KMS-11 (cell line): ENCODE data around the gene TARP.
"Not testable (repeated sequence)": the region's sequence is repeated elsewhere in the genome, so short reads cannot be mapped to it uniquely, and the experiment has no call there.

Experiments
- H2AFZ ChIP-seq: fragments of 200-600 bp; sonication (generic); 2 replicates; pipeline ENCODE4 v1.6.1; 2016; ENCODE audit warnings: antibody characterized with exemption, mixed run types, low read depth
- H3K27ac ChIP-seq: fragments of 200-600 bp; sonication (generic); 2 replicates; pipeline ENCODE4 v1.6.1; 2016; ENCODE audit warnings: mild to moderate bottlenecking, mixed run types
- H3K27me3 ChIP-seq: fragments of 200-600 bp; sonication (generic); 2 replicates; pipeline ENCODE4 v1.6.1; 2017; ENCODE audit warnings: mild to moderate bottlenecking, low read depth, mixed run types, moderate library complexity; ENCODE audit not compliant: insufficient read depth
- H3K36me3 ChIP-seq: fragments of 200-600 bp; sonication (generic); 2 replicates; pipeline ENCODE4 v1.6.1; 2017; ENCODE audit warnings: mild to moderate bottlenecking, mixed run types; ENCODE audit not compliant: insufficient read depth
- H3K4me1 ChIP-seq: fragments of 200-600 bp; sonication (generic); 2 replicates; pipeline ENCODE4 v1.6.1; 2016; ENCODE audit warnings: mild to moderate bottlenecking, low read depth, mixed run types; ENCODE audit not compliant: poor library complexity, severe bottlenecking
- H3K4me2 ChIP-seq: fragments of 200-600 bp; sonication (generic); 2 replicates; pipeline ENCODE4 v1.7.0; 2016; ENCODE audit warnings: mild to moderate bottlenecking, mixed run types
- H3K4me3 ChIP-seq: fragments of 200-600 bp; sonication (generic); IDR thresholded peaks from 2 replicates; pipeline ENCODE4 v1.6.1; 2017; ENCODE audit warnings: low read depth, low read length, mixed read lengths; ENCODE audit not compliant: insufficient read depth
- H3K79me2 ChIP-seq: fragments of 200-600 bp; sonication (generic); 2 replicates; pipeline ENCODE4 v1.6.1; 2016; ENCODE audit warnings: low read depth, mixed run types; ENCODE audit not compliant: insufficient read depth
- H3K9ac ChIP-seq: fragments of 200-600 bp; sonication (generic); 2 replicates; pipeline ENCODE4 v1.6.1; 2016; ENCODE audit warnings: mild to moderate bottlenecking, mixed run types
- H4K20me1 ChIP-seq: fragments of 200-600 bp; sonication (generic); 2 replicates; pipeline ENCODE4 v1.6.1; 2016; ENCODE audit warnings: mild to moderate bottlenecking, mixed run types; ENCODE audit not compliant: insufficient read depth
- CTCF ChIP-seq: fragments of 200-600 bp; sonication (generic); conservative IDR thresholded peaks from 2 replicates; pipeline ENCODE4 v1.6.1; 2017; ENCODE audit warnings: low read depth, mild to moderate bottlenecking, antibody characterized with exemption, low read length, moderate library complexity, mixed read lengths

Gene TARP

DNA sequence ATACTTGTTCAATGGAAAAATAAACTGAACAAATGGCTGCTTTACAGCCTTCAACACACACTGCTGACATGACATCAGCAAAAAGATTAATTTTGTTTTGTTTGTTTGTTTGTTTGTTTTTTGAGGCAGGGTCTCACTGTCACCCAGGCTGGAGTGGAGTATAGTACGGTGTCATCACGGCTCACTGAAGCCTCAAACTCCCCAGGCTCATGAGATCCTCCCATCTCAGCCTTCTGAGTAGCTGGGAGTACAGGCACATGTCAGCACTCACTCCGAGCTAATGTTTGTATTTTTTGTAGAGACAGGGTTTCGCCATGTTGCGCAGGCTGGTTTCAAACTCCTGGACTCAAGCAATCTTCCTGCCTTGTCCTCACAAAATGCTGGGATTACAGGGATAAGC, 10.9 kb downstream of the TARP start:
- no peaks in the 10 kb centered on the region for H3K4me1 ChIP-seq
- H3K9ac ChIP-seq: no peak overlapping the region
- TF ChIP-seq CTCF: no peak
- no peak overlapping the region for H3K4me3 ChIP-seq
- H2AFZ ChIP-seq: no peak overlapping the region
- 0 out of 2 replicates have a peak, but pooled peaks cover 3% of the 10 kb centered on the region for H3K36me3 ChIP-seq
- H3K27me3 ChIP-seq: no peaks in the 10 kb centered on the region
- no peak overlapping the region for H3K27ac ChIP-seq
- H3K79me2 ChIP-seq: no peaks in the 10 kb centered on the region
- no peaks in the 10 kb centered on the region for H4K20me1 ChIP-seq
- H3K4me2 ChIP-seq: no peak overlapping the region

GRCh38 chr7:38262026-38262425, 11.4 kb downstream of the TARP start:
- not testable (repeated sequence) for H3K79me2 ChIP-seq, H3K27ac ChIP-seq, H3K36me3 ChIP-seq, H3K4me2 ChIP-seq, H4K20me1 ChIP-seq, H3K4me1 ChIP-seq, H3K9ac ChIP-seq, H3K4me3 ChIP-seq, H2AFZ ChIP-seq, H3K27me3 ChIP-seq

- not testable (repeated sequence) for H3K4me3 ChIP-seq, H3K27ac ChIP-seq, H2AFZ ChIP-seq
These were observed 11.8 kb downstream of the TARP start for GRCh38 chr7:38261601-38262000.

DNA sequence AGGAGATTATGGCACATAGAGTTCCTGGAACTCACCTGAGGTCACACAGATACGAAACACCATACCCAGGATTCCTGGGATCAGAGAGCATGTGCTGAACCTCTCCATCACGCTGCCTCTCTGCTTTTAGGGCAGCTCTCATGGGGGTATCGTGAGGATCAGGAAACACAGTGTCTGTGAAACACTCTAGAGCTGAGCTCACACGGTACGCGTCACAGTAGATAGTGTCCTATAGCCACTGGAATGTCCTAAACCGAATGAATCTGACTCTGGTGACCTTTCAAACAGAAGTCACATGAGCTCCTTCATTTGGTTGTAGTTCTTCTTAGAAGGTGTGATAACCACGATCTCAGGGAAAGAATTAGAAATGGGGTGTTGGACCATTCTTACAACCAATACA, 14.3 kb downstream of the TARP start:
- H3K4me3 ChIP-seq, H3K27me3 ChIP-seq, H2AFZ ChIP-seq, H3K79me2 ChIP-seq, H3K36me3 ChIP-seq, H3K27ac ChIP-seq, H3K9ac ChIP-seq, H3K4me2 ChIP-seq, H4K20me1 ChIP-seq, H3K4me1 ChIP-seq: not testable (repeated sequence)

More at GRCh38 chr7:38261601-38262000, 11.8 kb downstream of the TARP start:
- not testable (repeated sequence) for H4K20me1 ChIP-seq, H3K4me1 ChIP-seq, H3K27me3 ChIP-seq, H3K36me3 ChIP-seq, H3K9ac ChIP-seq, H3K79me2 ChIP-seq, H3K4me2 ChIP-seq

GRCh38 chr7:38257350-38257677, 16.1 kb downstream of the TARP start:
- H3K36me3 ChIP-seq: 0 out of 2 replicates have a peak, but pooled peaks cover 3% of the 10 kb centered on the region
- no peaks in the 10 kb centered on the region for H3K79me2 ChIP-seq
- H2AFZ ChIP-seq: no peak overlapping the region
- no peak overlapping the region for H3K27ac ChIP-seq
- no peak overlapping the region for H3K9ac ChIP-seq
- no peaks in the 10 kb centered on the region for H3K4me1 ChIP-seq
- no peak for TF ChIP-seq CTCF
- no peaks in the 10 kb centered on the region for H4K20me1 ChIP-seq
- H3K4me2 ChIP-seq: no peak overlapping the region
- H3K4me3 ChIP-seq: no peak overlapping the region
- no peaks in the 10 kb centered on the region for H3K27me3 ChIP-seq

- not testable (repeated sequence) for H3K27ac ChIP-seq, H3K27me3 ChIP-seq, H3K4me1 ChIP-seq, H4K20me1 ChIP-seq, H2AFZ ChIP-seq, H3K36me3 ChIP-seq, H3K4me3 ChIP-seq, H3K4me2 ChIP-seq, H3K9ac ChIP-seq, H3K79me2 ChIP-seq
These were observed 23.6 kb downstream of the TARP start for GRCh38 chr7:38249849-38250248.
